T-helper 2 cell treated with Interferon-gamma antibody and Interleukin-4, amounts not matched to agents 100 ng/mL and 5 ng/mL, for 36 hours (primary cell): ENCODE measurements around the gene DLX4. TPM values are rescaled to one million over a fixed set of nuclear protein-coding genes. Genes with fewer than 3 reads are reported as not detected.

Source experiments
- intact Hi-C: fragments of 100-400 bp; cut with micrococcal nuclease; formaldehyde crosslinking; loops from one replicate; pipeline ENCODE4 v1.15.1; 2023
- total RNA-seq: library from RNA; stranded (reverse); gene quantifications from 2 replicates; pipeline ENCODE4 v1.2.3, GENCODE V29; 2022

The DLX4 gene
- total RNA-seq, 1 donor from 2014 or later, result 0.25 TPM

DNA sequence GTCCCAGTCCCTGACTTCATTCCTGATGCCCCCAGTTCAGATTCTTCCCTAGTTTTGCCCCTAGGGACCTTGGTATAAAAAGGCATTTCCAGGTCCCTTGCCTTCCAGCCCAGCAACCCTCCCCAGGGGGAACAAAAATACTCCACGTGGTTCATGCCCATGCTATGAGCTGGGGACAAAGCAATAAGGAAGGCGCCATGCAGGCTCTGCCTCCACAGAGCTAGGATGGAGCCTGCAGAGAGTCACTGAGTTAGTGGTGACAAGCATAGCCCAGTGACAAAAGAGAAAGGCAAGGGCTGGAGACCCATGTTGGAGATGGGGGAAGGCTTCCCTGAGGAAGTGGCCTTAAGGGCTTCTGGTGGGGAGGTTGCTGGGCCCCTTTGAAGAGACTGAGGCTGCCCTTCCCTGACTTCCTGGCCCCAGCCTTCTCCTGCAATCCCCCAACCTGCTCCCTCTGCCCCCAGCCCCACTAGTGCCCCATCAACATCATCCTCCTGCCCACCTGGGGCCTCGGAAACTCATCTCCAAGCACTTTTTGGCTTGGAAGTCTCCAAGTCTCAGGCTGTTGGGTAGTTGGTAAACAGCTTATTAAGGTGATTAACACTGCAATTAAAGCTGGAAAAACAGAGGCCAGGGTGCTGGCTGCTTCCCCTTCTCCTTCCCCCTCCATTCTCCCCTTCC lies 16.5 kb downstream of the DLX4 start:
- intact Hi-C loops, result no loop called here

DNA sequence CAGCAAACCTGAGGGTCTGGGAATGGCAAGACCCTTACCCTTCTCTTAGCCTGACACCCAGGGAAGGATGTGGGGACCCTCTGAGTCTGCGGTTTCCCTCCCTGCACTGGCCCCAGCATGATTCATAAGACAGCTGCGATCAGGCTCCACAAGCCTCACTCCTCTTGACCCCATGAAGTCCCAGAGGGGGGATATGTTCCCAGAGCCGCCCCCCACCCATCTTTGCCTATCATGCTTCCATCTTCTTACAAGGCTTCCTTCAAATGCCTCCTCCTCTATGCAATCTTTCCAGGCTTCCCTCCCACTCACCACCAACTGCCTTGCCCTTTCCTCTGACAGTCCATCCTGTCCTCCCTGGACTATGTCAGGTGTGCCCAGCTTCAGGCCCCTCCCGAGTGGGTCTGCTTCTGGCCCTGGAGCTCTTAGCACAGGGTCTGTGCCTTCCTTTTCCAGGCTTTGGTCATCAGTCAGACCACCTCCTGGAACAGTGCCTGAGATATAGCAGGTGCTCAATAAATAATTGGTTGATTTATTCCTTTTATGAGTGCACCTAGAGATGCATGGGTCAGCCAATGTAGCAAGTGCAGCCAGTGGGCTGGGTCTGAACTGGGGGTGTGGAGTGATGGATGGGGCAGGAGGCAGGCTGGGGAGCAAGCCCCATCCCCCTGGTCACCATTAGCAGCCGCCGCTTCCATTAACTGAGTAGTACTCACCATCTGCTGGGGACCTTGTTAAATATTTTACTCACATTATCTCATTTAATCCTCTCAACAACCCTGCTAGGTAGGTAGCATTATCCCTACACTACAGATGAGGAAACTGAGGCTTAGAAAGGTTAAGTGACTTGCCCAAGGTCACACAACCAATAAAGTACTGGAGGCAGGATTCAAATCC lies 17.7 kb downstream of the DLX4 start:
- intact Hi-C loops, result no loop called here

DNA sequence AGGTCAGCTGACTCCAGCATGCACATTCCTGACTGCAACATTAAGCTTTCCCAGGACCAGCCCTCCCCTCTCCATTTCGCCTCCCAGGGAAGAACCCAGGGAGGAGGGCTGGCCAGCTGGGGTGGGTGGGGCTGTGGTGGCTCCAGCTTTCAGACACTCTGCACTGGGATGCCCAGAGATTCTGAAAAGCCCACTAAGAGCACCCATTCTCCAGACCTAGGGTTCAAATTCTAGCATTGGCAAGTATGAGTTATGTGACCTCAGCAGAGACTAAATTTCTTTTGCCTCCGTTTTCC lies 18.2 kb downstream of the DLX4 start:
- intact Hi-C loops, result no loop called here

DNA sequence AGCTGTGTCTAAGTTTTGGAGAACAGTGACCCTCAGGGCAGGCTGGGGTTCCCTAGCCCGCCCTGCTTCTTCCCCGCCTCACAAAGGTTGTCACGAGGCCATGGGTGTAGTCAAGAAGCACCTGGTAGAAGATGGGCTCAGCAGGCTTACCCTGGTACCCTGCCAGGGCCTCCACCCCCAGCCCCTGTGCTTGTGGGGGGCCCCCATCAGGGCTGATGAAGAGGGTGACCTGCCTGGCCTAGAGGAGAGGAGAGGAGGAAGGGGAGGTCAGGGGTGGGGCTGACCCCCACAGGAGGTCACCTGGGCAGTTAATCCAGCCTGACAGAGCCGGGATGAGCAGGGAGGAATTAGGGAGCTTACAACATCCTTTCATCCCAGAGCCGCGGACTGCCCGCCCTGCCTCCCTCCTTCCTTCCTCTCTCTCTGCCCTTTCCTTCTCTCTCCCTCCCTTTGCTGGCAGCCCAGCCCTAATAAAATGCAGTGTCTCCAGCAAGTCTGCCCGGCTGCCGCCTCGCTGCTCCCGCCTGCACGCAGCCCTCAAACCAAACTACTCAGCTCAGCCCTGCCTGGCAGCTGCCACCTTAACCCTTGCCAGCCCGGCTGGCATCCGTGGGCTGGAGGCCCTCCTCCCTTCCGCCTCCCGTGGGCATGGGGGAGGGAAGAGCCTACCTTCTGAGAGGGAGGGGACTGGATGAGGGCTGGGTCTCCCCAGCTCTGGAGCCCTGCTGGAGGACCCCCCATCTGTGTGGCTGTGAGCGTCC lies 18.9 kb downstream of the DLX4 start:
- intact Hi-C loops, result no loop called here

DNA sequence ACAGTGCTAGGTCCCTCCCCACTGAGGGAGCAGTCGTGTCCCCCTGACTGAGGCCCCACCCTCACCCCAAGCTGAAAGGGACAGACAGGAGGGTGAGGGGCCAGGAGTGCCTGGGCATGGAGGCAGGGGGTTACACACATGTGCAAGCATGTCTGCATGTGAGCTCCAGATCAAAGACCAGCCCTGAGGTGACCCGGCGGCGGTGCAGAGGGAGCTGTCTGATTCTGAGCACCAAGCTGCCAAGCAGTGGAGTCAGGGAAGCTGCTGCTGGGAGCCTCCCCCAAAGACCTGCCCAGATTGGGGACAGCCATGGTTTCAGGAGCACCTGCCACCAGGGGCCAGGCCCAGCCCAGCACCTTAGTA lies 20.5 kb downstream of the DLX4 start:
- intact Hi-C loops, result no loop called here

DNA sequence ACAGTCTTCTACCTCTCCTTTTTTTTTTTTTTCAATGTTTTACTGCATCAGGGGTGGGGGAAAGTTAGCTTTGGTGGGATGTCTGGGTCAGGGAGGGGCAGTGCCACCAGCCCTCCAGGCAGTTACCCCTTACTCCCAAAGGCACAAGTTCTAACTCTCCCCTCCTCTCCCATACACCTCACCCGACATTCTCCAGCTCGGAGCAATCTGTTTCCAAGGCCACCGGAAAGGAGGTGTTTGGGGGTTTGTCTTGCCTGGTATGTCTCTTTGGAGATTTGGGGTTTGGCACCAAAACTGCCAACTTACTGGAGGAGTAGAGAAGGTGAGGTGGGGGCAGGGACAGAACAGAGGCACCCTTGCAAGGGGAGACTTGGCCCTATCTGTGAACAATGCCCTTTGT lies 21.3 kb downstream of the DLX4 start:
- intact Hi-C loops, result no loop called here

DNA sequence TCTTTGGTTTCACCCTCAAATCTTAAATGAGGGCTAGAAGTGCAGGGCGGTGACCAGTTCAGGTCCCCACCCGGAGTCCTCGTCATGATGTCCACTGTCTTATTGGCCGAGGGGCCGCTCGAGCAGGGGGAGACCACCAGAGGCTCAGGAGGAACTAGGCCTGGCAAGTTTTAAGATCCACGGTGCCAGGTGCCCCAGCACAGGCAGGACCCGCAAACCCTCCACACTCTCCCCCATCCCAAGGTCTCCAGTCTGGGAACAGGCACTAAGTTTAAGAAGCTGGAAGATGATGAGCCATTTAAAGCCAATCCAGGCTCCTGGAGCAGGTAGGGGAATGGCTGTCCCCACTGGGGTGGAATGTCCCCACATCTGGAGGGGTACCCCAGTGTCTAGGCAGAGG lies 21.9 kb downstream of the DLX4 start:
- intact Hi-C loops, result no loop called here

DNA sequence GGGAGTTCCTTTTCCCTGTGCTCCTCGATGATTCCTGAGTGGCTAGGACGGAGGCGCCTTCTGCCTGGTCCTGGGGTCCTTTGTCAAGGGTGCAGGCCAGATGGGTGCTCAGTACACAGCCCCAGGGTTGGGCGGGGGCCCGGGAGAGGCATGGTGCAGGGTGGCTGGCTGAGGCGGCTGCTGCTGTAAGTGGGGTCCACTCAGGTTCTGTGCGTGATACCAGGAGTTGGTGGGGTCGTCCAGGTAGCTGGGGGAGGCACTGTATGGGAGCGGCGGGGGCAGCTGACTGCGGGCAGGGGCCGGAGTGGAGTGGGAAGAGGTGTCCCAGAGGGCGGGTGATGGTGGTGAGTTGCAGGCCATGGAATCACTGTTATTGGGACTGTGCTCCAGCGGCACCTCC lies 22.4 kb downstream of the DLX4 start:
- intact Hi-C loops, result no loop called here

DNA sequence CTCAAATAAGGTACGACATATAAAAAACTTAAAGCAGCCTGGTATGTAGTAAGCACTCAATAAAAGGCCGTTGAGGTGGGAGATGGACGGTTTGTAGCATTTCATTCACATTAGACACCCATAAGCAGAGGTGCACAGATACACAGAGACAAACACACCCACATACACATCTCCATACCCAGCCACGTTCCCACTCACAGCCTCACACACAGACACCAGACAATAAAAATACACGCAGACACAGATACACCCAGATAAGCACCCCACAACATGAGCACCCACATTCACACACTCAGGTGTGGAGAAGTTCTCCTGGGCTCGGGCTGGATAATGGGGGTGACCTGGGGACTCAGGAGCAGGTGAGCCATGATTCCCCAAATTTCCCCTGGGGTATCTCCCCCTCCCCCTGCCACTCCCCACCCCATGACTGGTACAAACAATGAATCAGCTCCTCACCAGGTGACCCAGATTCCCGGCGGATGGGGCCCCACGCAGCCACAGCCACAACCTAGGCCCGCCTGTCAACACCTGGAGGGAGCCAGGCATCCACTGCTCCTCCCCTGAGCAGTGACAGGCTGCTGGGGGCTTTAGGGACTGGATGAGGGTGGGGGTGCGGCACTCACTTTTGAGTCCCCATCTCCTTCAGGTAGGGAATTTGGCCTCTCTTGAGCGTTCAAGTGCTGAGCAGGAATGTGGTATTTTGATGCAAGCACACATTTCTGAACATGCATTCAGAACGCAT lies 23.4 kb downstream of the DLX4 start:
- intact Hi-C loops, result no loop called here

DNA sequence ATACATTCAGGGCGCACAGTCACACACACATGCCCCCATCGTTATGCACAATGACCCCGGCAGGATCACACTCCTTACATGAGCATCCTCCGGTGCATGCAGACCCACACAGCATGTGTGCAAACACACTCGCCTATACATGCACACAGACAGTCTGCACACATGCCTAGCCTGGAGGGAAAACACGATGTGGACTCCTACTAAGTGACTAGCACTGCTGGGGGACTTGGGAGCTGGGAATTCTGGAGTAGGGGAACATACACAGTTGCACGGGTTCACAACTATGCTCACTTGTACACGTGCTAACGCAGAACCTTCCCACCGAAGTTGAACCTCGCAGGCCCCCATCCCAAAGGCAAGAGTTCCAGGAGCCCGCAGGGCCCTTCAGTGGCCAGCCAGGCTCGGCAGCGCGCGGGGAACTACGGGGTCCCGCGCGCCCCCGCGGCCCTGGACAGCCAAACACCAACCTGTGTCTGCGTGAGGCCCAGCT lies 24.0 kb downstream of the DLX4 start:
- intact Hi-C loops, result no loop called here

DNA sequence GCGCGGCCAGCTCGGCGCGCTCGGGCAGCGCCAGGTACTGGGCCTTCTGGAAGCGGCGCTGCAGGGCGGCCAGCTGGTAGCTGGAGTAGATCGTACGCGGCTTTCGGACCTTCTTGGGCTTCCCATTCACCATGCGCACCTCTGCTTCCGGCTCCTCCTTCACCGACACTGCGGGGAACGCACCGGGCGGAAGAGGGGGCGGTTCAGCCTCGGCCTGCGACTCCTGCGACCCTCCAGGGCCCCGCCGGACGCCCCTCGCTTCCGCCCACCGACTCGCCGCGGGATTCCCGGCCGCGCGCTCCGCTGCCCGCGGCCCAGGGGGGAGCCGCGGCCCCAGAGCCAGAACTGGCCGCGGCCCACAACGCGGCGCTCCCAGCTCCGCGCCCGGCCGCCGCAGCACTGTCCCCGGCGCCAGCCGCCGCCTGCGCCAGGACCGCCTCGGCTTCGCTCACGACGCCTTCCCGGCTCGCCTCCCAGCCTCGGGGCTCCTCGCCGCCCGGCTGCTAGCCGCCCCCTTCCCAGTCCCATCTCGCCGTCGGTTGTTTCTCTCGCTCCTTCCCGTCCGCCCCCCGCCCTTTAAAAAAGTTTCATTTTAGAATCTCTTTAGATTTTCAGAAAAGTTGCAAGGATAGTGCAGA lies 24.6 kb downstream of the DLX4 start:
- intact Hi-C loops, result loop anchor here (2.0 kb wide), 1 partner anchor 25 kb away; the partner anchor contains the start of gene DLX4

DNA sequence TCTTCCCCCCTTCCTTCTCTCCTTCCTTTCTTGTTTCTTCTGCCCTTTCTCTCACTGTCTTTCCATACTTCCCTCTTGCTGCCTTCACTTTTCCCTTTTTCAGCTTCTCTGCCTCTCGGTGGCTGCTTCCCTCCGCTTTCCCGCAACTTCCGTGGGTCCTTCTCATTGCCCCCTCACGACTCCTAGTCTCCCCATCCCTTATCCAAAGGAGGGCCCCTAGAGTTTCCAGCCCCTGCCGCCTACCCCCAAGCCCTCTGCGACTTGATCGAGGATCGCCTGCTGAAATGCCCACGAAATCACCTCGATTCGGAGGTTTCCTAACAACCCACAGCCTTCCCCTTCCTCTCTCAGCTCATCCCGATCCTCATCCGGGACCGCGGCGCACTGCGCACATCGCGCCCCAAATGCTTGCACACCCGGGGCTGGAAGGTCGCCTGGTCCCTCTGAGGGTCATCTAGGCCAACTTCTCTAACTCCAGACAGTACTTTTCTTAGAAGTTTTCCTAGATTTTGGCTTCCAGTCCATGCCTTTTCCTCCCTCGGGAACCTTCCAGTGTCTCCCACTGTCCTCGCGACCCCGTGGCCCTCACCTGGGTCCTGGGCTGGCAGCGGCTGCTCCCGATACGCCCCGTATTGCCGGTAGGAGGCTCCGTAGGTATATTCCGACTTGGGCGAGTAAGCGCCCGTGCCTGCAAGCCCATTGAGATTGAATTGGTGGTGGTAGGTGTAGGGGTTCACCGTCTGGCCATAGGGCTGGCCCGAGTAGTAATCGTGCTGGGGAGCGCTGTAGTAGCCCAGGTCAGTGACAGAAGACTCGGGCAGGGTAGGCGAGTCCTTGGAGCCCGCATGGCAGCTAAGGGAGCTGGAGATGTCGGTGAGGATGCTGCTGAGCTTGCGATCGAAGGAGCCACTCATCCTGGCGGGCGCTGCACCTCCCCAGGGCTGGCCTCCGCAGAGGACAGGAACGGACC lies 25.4 kb downstream of the DLX4 start:
- intact Hi-C loops, result loop anchor here (2.0 kb wide), 1 partner anchor 26 kb away; the partner anchor contains the start of gene DLX4

DNA sequence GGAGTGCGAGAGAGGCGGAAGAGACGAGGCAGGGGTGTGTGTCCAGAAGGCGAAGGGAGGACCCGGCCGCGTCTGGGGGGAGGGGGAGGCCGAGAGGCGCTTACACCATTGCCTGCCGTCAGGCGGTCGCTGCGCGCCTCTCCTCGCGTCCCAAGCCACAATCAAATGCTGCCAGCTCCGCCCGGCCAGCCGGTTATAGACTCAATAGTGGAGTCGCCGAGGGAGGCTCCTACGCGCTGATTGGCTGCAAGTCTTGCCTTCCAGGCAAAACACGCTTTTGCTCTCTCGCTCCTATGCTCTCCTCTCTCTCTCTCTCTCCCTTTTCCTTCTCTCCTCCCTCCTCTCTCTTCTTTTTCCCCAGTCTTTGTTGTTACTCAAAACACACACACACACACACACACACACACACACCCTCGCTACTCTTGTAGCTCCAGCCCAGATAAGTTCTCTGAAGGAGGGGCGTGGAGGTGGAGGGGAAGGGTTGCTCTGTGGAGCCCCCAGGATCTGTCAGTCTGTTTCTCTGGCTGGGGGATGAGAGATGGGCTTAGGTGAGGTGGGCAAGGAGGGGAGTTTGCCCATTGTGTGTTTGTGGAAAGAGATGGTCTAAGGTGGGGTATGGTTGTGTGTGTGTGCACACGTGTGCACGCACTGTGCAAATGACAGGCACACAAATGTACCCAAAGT lies 26.2 kb downstream of the DLX4 start, which contains the start of gene DLX3:
DLX3 (minus strand) TSS at position 170 of the 684 bp plus-strand sequence. CDS start 226 bp downstream, outside the sequence.
- intact Hi-C loops, result loop anchor here (2.0 kb wide), 1 partner anchor 26 kb away; the partner anchor contains the start of gene DLX4

DNA sequence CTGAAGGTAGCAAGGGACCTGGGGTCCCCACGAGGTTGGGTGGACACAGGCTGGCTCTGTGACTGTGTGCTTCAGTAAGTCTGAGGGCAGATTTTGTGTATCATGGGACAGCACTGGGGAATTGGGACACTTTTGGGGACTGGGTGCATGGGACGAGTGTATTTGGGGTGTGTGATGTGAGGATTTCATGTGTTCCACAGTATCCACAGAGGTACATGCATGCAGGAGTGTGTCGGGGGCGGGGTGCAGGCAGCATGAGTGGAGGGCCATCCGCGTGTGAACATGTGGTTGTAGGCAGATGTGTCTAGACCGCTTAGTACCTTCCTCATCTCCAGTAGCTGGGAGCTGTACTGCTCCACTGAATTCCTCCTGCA lies 27.1 kb downstream of the DLX4 start:
- intact Hi-C loops, result no loop called here

DNA sequence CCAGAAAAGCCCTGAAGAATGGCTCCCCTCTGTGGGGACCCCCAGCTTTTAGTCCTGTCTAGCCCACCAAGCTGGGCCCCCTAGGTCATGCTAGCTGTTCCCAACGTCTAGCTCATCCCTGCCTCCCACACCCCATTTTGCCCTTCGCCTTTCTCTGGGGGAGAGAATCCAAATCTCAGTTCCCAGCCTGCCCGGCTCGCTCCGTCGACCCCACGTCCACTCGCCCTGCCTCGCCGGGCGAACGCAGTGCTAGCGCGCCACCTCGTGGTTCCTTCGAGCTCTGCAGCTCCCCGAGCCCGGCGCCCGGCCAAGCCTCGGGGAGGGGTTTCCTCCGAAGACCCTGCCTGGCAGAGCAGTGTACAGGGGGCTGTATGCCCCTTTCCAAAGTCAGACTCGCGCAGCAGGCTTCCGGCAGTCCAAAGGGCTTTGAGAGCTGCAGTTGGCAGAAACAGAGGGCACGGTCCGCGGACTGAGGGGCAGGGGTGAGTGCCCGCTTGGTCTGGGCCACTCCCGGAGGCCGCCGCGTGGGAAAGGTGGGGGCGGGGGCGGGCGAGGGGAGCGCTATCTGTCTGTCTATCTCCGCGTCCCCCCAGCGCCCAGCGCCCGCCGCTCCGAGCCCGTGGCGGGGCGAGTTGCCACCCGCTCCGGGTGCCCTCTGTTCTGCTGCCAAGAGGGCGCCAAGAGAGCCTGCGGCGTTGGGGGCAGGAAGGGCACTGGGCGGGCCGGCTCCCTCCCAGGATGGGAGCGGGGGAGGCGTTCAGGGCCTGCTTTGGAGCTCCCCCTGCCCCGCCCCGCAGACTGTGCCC lies 27.7 kb downstream of the DLX4 start:
- intact Hi-C loops, result no loop called here

DNA sequence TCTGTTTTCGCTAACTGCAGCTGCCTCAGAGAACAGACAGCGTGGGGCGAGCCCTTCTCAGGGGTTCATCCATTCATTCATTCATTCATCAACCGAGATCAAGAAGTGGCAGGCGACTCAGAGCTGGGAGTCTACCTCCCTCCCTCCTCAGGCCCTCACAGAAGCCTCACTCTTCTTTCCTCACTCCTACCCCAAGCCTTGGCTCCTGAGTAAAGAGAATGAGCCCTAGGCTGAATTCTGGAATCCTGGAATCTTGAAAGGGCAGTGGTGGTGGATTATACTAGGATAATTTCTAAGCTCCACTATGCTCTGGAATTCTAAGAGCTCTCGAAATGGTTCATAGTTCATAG lies 28.3 kb downstream of the DLX4 start:
- intact Hi-C loops, result no loop called here

DNA sequence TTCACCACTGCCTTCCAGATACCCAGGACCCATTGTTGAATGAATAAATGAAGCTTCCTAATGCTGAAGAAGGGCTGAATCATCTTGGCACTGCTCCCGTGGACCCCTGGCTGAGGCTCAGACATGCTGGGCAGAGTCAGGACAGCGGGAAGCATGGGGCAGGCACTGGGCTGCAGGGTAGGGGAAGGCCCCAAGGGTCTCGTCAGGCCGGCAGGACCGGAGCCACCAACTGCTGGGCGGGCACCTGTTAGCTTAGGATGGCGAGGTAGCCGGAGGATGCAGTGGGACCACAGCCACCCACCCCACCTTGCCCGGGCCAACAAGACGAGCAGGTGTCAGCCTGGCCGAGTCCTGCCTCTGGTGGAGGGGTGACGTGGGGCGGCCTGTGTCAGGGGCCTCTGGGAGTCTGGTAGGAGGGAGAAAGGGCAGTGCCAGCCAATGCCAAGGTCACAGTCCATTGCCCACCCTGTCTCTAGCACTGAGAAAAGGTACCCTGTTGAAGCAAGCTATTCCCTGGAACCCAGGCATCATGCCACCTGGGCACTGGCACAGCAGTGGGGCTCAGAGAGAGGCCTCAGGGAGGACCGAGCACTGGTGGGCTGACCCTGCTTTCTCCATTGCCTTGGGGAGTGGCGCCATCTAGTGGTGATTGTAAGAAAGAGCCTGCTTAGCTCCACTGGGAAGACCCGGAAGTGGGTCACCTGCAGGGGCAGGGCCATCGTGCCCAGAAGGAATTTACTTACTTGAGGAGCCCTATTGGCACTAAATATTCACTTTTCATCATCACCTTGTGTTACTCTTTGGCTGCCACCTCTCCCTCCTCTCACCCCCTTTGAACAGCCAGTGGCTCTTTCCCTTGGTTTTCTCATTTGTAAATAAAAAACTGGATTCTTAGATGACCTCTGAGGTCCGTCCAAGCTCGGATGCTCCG lies 29.0 kb downstream of the DLX4 start:
- intact Hi-C loops, result loop anchor here (1.0 to 2.0 kb wide), 4 partner anchors 46 to 431 kb away; no protein-coding TSS in a partner anchor
